RWPE1 (cell line): Measurements from ENCODE around the gene RPS14.
A peak's percentile ranks its signal among the peaks of the same experiment; 100 is the strongest.
"Not testable (repeated sequence)": the region's sequence is repeated elsewhere in the genome, so short reads cannot be mapped to it uniquely, and the experiment has no call there.

Experiments used
- CTCF ChIA-PET: fragments of 350-600 bp; sonication (Branson Sonifier 250); formaldehyde crosslinking; extraction: SDS; loops from one replicate; lab custom pipeline; 2021; lab: Yijun Ruan, JAX
- POLR2A ChIA-PET: fragments of 400-600 bp; formaldehyde crosslinking; extraction: SDS; loops from one replicate; lab custom pipeline; 2020; ENCODE audit warnings: antibody characterized with exemption; ENCODE audit not compliant: low non-redundant PET; lab: Yijun Ruan, JAX
- DNase-seq: peaks from one replicate; pipeline ENCODE4 v3.0.0; 2012; ENCODE audit warnings: low spot score
- H3K27ac ChIP-seq: fragments of 450-650 bp; 2 replicates; pipeline ENCODE4 v1.5.1; 2017
- TF ChIP-seq, protein P1 (sequence below): fragments of 450-650 bp; conservative IDR thresholded peaks from 2 replicates; pipeline ENCODE4 v1.5.1; 2017; ENCODE audit warnings: low read depth, mild to moderate bottlenecking

Gene RPS14

GRCh38 chr5:150481972-150482406, 32.5 kb upstream of the RPS14 start:
- POLR2A ChIA-PET, result interaction anchor here (0.6 kb wide), 1 partner anchor 8 kb away, joined by 3 read pairs; no protein-coding TSS in a partner anchor
- TF ChIP-seq, protein P1, sequence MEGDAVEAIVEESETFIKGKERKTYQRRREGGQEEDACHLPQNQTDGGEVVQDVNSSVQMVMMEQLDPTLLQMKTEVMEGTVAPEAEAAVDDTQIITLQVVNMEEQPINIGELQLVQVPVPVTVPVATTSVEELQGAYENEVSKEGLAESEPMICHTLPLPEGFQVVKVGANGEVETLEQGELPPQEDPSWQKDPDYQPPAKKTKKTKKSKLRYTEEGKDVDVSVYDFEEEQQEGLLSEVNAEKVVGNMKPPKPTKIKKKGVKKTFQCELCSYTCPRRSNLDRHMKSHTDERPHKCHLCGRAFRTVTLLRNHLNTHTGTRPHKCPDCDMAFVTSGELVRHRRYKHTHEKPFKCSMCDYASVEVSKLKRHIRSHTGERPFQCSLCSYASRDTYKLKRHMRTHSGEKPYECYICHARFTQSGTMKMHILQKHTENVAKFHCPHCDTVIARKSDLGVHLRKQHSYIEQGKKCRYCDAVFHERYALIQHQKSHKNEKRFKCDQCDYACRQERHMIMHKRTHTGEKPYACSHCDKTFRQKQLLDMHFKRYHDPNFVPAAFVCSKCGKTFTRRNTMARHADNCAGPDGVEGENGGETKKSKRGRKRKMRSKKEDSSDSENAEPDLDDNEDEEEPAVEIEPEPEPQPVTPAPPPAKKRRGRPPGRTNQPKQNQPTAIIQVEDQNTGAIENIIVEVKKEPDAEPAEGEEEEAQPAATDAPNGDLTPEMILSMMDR, result no peak
- CTCF ChIA-PET, result interaction anchor here (0.6 to 1.2 kb wide), 3 partner anchors 22 to 307 kb away, joined by 3 to 4 read pairs (median 3); no protein-coding TSS in a partner anchor
- peak overlapping the region; percentile 90; the same call in 1 of the 2 replicates for H3K27ac ChIP-seq
- DNase-seq, result no peak

GRCh38 chr5:150481708-150481965, 32.1 kb upstream of the RPS14 start:
- CTCF ChIA-PET, result interaction anchor here (0.7 to 1.2 kb wide), 3 partner anchors 21 to 307 kb away, joined by 3 to 4 read pairs (median 4); no protein-coding TSS in a partner anchor
- TF ChIP-seq, protein P1, result no peak
- H3K27ac ChIP-seq, result peak overlapping the region; percentile 90; the same call in 1 of the 2 replicates
- POLR2A ChIA-PET, result no interaction called here
- no peak for DNase-seq

GRCh38 chr5:150479416-150479815, 29.9 kb upstream of the RPS14 start:
- no peak for DNase-seq
- ChIA-PET POLR2A (no interaction called here), CTCF (no interaction called here)
- H3K27ac ChIP-seq, result no peak overlapping the region
- TF ChIP-seq, protein P1, result no peak

- POLR2A ChIA-PET, DNase-seq, CTCF ChIA-PET: not testable (repeated sequence)
- peak overlapping the region; percentile 7; the same call in 1 of the 2 replicates for H3K27ac ChIP-seq
These were observed 27.0 kb upstream of the RPS14 start for GRCh38 chr5:150476568-150476967.

DNA sequence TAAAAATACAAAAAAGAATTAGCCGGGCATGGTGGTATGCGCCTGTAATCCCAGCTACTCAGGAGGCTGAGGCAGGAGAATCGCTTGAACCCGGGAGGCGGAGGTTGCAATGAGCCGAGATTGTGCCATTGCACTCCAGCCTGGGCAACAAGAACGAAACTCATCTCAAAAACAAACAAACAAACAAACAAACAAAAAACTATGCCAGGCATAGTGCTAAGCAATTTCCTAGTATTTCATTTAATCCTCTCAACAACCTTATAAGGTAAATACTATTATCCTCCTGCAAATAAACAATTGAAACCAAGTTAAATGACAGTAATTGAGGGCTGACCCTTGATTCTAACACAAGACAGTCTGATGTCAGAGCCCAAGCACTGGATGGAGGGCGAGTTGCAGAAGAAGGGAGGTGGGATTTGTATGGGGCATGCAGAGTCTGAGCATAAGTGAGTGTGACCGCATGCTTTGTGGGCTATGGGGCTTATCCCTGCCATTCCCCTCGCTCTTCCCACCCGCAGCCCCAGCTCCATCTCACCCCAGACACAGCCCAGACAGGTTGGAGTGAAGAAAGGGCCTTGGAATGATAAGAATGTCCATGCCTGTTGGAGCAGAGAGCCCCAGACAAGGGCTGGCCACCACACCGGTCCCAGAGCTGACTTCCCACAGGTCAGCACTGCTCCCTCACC, 24.3 kb upstream of the RPS14 start:
- POLR2A ChIA-PET, result interaction anchor here (0.6 to 1.1 kb wide), 4 partner anchors 9 to 111 kb away, joined by 3 to 13 read pairs (median 7); no protein-coding TSS in a partner anchor

GRCh38 chr5:150469718-150470469, 20.4 kb upstream of the RPS14 start:
- peak; percentile 73 for DNase-seq
- TF ChIP-seq, protein P1, result no peak
- peak overlapping the region; percentile 92 for H3K27ac ChIP-seq
- ChIA-PET POLR2A (no interaction called here), CTCF (no interaction called here)

More for the DNA sequence above, 24.3 kb upstream of the RPS14 start:
- H3K27ac ChIP-seq, result peak overlapping the region; percentile 92
- peak; percentile 95 for DNase-seq
- TF ChIP-seq, protein P1, result no peak
- CTCF ChIA-PET, result interaction anchor here (0.6 to 1.5 kb wide), 3 partner anchors 14 to 23 kb away, joined by 3 to 5 read pairs (median 4); no protein-coding TSS in a partner anchor
